ENCODE data around the gene EXOC4. TPM values are rescaled to one million over a fixed set of nuclear protein-coding genes. Genes with fewer than 3 reads are reported as not detected.

Gene EXOC4
- total and polyA plus RNA-seq, 2 of the 13 experiments (the other 11 are each of a cell fraction or from before 2014, with no cell fraction given): 22.5 to 39.0 TPM

GRCh38 chr7:133837224-133837623, 584.3 kb downstream of the EXOC4 start:
- no TSS peak for BruUV-seq (replicated peaks)
- H3K79me2 ChIP-seq (ENCODE audit: insufficient read depth, low read length): no peaks in the 10 kb centered on the region
- in situ Hi-C loops (cut with HindIII; ENCODE audit: extremely low pct_ligation_motif_present, low pct_unique_long_range_greater_than_20kb) (no loop called here), intact Hi-C loops (cut with micrococcal nuclease; ENCODE audit: unreplicated experiment) (no loop called here)
- H3K9me3 ChIP-seq (ENCODE audit: low read length): no peaks in the 10 kb centered on the region
- no peak overlapping the region for H3K27ac ChIP-seq (ENCODE audit: extremely low read length, insufficient read depth, low read length)
- H3K4me2 ChIP-seq (ENCODE audit: low read depth, low read length): no peak overlapping the region
- H2AFZ ChIP-seq (ENCODE audit: low read length): no peak overlapping the region
- ChIA-PET POLR2A (no interaction called here), CTCF (ENCODE audit: low intra/inter-chr PET ratio, low total read pairs) (no interaction called here)
- TF ChIP-seq EZH2 (conservative IDR thresholded peaks at IDR 0.05; ENCODE audit: low read depth, low read length) (no peak), BRD4 (CRISPR knock-in tag; IDR thresholded peaks at IDR 0.05) (no peak), ZSCAN25 (CRISPR knock-in tag; IDR thresholded peaks at IDR 0.05) (no peak)
- no peaks in the 10 kb centered on the region for H4K20me1 ChIP-seq (ENCODE audit: insufficient read depth, low read length)
- DNase-seq (ENCODE audit: low spot score) (no peak), FAIRE-seq (no peak), ATAC-seq (no peak)
- no peak overlapping the region for H3K9ac ChIP-seq (ENCODE audit: insufficient read depth, low read depth, low read length)
- H3K4me3 ChIP-seq (replicated peaks in 1 of 3; ENCODE audit: insufficient read depth in 1 of 3, low read depth in 2 of 3, low read length in 3 of 3): no peak overlapping the region
- H3K27me3 ChIP-seq (ENCODE audit: control insufficient read depth in 1 of 2, insufficient read depth in 2 of 2, low read length in 2 of 2): no peaks in the 10 kb centered on the region
- H3K4me1 ChIP-seq (ENCODE audit: insufficient read depth, low read length): no peaks in the 10 kb centered on the region
- H3K36me3 ChIP-seq (replicated peaks in 1 of 2; ENCODE audit: control insufficient read depth in 1 of 2, insufficient read depth in 2 of 2, low read length in 2 of 2): no peaks in the 10 kb centered on the region

GRCh38 chr7:133839121-133839520, 586.2 kb downstream of the EXOC4 start:
- ATAC-seq: no peak
- in situ Hi-C loops (cut with HindIII; ENCODE audit: extremely low pct_ligation_motif_present, low pct_unique_long_range_greater_than_20kb) (no loop called here), intact Hi-C loops (cut with micrococcal nuclease; ENCODE audit: unreplicated experiment) (no loop called here)
- H3K9me3 ChIP-seq (ENCODE audit: low read length): no peaks in the 10 kb centered on the region
- no peaks in the 10 kb centered on the region for H3K79me2 ChIP-seq (ENCODE audit: insufficient read depth, low read length)
- no peak overlapping the region for H2AFZ ChIP-seq (ENCODE audit: low read length)
- no peak for FAIRE-seq
- POLR2A ChIA-PET: no interaction called here
- no TSS peak for BruUV-seq (replicated peaks)
- H4K20me1 ChIP-seq (ENCODE audit: insufficient read depth, low read length): no peaks in the 10 kb centered on the region
- H3K4me2 ChIP-seq (ENCODE audit: low read depth, low read length): no peak overlapping the region
- no peak overlapping the region for H3K4me3 ChIP-seq (replicated peaks in 1 of 3; ENCODE audit: insufficient read depth in 1 of 3, low read depth in 2 of 3, low read length in 3 of 3)
- no peaks in the 10 kb centered on the region for H3K4me1 ChIP-seq (ENCODE audit: insufficient read depth, low read length)
- H3K27me3 ChIP-seq (ENCODE audit: control insufficient read depth in 1 of 2, insufficient read depth in 2 of 2, low read length in 2 of 2): no peaks in the 10 kb centered on the region
- H3K9ac ChIP-seq (ENCODE audit: insufficient read depth, low read depth, low read length): no peak overlapping the region
- no peak overlapping the region for H3K27ac ChIP-seq (ENCODE audit: extremely low read length, insufficient read depth, low read length)
- 94% methylated on average over 3 of the region's 3 CpGs for WGBS (ENCODE audit: low lambda C conversion rate)
- CTCF ChIA-PET (ENCODE audit: low intra/inter-chr PET ratio, low total read pairs): no interaction called here
- DNase-seq (ENCODE audit: low spot score): no peak
- no peaks in the 10 kb centered on the region for H3K36me3 ChIP-seq (replicated peaks in 1 of 2; ENCODE audit: control insufficient read depth in 1 of 2, insufficient read depth in 2 of 2, low read length in 2 of 2)
- no peak for TF ChIP-seq TIGD3 (CRISPR knock-in tag; IDR thresholded peaks at IDR 0.05; ENCODE audit: borderline replicate concordance)
- TF ChIP-seq ZNF580 (CRISPR knock-in tag; IDR thresholded peaks at IDR 0.05; ENCODE audit: borderline replicate concordance, low read depth): no peak
- no peak for TF ChIP-seq FOXO4 (CRISPR knock-in tag; conservative IDR thresholded peaks at IDR 0.05)
- no peak for TF ChIP-seq SMARCC2 (IDR thresholded peaks at IDR 0.05)
- TF ChIP-seq ZSCAN5A (CRISPR knock-in tag; IDR thresholded peaks at IDR 0.05; ENCODE audit: borderline replicate concordance): no peak
- TF ChIP-seq ZBTB37 (CRISPR knock-in tag; IDR thresholded peaks at IDR 0.05): no peak

Data from HepG2 (cell line).